Vagina (tissue), 2 donors: ENCODE measurements around the gene BSDC1. TPM values are rescaled to one million over a fixed set of nuclear protein-coding genes. Genes with fewer than 3 reads are reported as not detected.
"Not testable (repeated sequence)": the region's sequence is repeated elsewhere in the genome, so short reads cannot be mapped to it uniquely, and the experiment has no call there.

Experiments
- DNase-seq, 2 donors: peaks; one replicate each; pipeline ENCODE4 v3.0.0-alpha.2; 2017; ENCODE audit errors: extremely low spot score in 2 of 2
- H3K27ac ChIP-seq: fragments of 200-600 bp; sonication (generic); one replicate; pipeline ENCODE4 v1.5.1; 2019
- H3K27me3 ChIP-seq: fragments of 200-600 bp; sonication (generic); one replicate; pipeline ENCODE4 v1.5.1; 2019
- H3K36me3 ChIP-seq, 2 donors: fragments of 200-600 bp; sonication (generic); one replicate each; pipeline ENCODE4 v1.5.1; 2017 to 2019
- H3K4me1 ChIP-seq: fragments of 200-600 bp; sonication (generic); one replicate; pipeline ENCODE4 v1.5.1; 2019
- H3K4me3 ChIP-seq, 2 donors: fragments of 200-600 bp; sonication (generic); 1 replicate in 1 of 2; 2 replicates in 1 of 2; pipeline ENCODE4 v1.5.1; 2016 to 2019
- H3K9me3 ChIP-seq: fragments of 200-600 bp; sonication (generic); one replicate; pipeline ENCODE4 v1.5.1; 2019
- CTCF ChIP-seq, 3 experiments: fragments of 450-650 bp in 2 of 3; fragments of 200-600 bp in 1 of 3; sonication (generic) in 1 of 3; IDR thresholded peaks; one replicate each; pipeline ENCODE4 v1.5.1; 2017 to 2019; ENCODE audit warnings: antibody characterized with exemption in 3 of 3, mild to moderate bottlenecking in 2 of 3, moderate library complexity in 2 of 3
- POLR2A ChIP-seq, 2 donors: fragments of 450-650 bp; IDR thresholded peaks; one replicate each; pipeline ENCODE4 v1.6.1; 2017; ENCODE audit warnings: antibody characterized with exemption in 2 of 2, mild to moderate bottlenecking in 2 of 2, moderate library complexity in 2 of 2
- POLR2AphosphoS5 ChIP-seq, 2 donors: sonication (generic); formaldehyde crosslinking; IDR thresholded peaks; one replicate each; pipeline ENCODE4 v1.9.0; 2017; ENCODE audit warnings: antibody characterized with exemption in 2 of 2, mild to moderate bottlenecking in 2 of 2, low read depth in 1 of 2; ENCODE audit not compliant: insufficient read depth in 1 of 2
- intact Hi-C: fragments of 100-400 bp; cut with DNase I; formaldehyde crosslinking; loops from one replicate; pipeline ENCODE4 v1.15.1; 2023
- total RNA-seq: library from RNA; depleted of rRNA; stranded (reverse); fragments of >200 nt; gene quantifications from one replicate; pipeline ENCODE4 v1.2.3, GENCODE V29; 2016

Gene BSDC1
- total RNA-seq, 1 donor from 2014 or later, result 54.3 TPM

GRCh38 chr1:32400876-32401631 lies 6.8 kb upstream of the BSDC1 start:
- no peak overlapping the region for H3K4me3 ChIP-seq
- no peaks in the 10 kb centered on the region for H3K27me3 ChIP-seq
- intact Hi-C loops, result no loop called here

GRCh38 chr1:32399843-32400242 lies 5.6 kb upstream of the BSDC1 start:
- Histone ChIP-seq H3K4me1 (peaks cover 6% of the 10 kb centered on the region), H3K36me3 (no peaks in the 10 kb centered on the region), H3K4me3 (no peak overlapping the region), H3K9me3 (no peaks in the 10 kb centered on the region), H3K27me3 (no peaks in the 10 kb centered on the region), H3K27ac (no peak overlapping the region)
- no peak for DNase-seq
- intact Hi-C loops, result loop anchor here (10.0 kb wide), 1 partner anchor 175 kb away; the partner anchor contains the start of genes EIF3I and TMEM234
- TF ChIP-seq POLR2AphosphoS5 (IDR thresholded peaks at IDR 0.05; ENCODE audit: insufficient read depth in 1 of 2, low read depth in 1 of 2) (no peak), CTCF (IDR thresholded peaks at IDR 0.05) (no peak), POLR2A (IDR thresholded peaks at IDR 0.05) (no peak)

More at GRCh38 chr1:32400876-32401631, 6.8 kb upstream of the BSDC1 start:
- no peak for TF ChIP-seq POLR2A (IDR thresholded peaks at IDR 0.05)
- peak; percentile 78 to 88 (median 84) for TF ChIP-seq CTCF (IDR thresholded peaks at IDR 0.05)
- TF ChIP-seq POLR2AphosphoS5 (IDR thresholded peaks at IDR 0.05; ENCODE audit: insufficient read depth in 1 of 2, low read depth in 1 of 2), result peak; percentile 43 to 70
- Histone ChIP-seq H3K27ac (peak overlapping the region; percentile 43), H3K4me1 (no peaks in the 10 kb centered on the region), H3K9me3 (no peaks in the 10 kb centered on the region), H3K36me3 (no peaks in the 10 kb centered on the region)
- DNase-seq, result peak in 1 of 2 donors; percentile 92

- intact Hi-C loops, result loop anchor here (10.0 kb wide), 1 partner anchor 174 kb away; the partner anchor contains the start of genes EIF3I and TMEM234
- Histone ChIP-seq H3K27me3 (no peaks in the 10 kb centered on the region), H3K27ac (no peak overlapping the region), H3K4me3 (no peak overlapping the region), H3K9me3 (no peaks in the 10 kb centered on the region), H3K4me1 (peaks cover 10% of the 10 kb centered on the region), H3K36me3 (no peaks in the 10 kb centered on the region)
- no peak for DNase-seq
- no peak for TF ChIP-seq CTCF (IDR thresholded peaks at IDR 0.05)
- TF ChIP-seq POLR2AphosphoS5 (IDR thresholded peaks at IDR 0.05; ENCODE audit: insufficient read depth in 1 of 2, low read depth in 1 of 2), result no peak
- TF ChIP-seq POLR2A (IDR thresholded peaks at IDR 0.05), result no peak
Observed at GRCh38 chr1:32398401-32398800, 4.2 kb upstream of the BSDC1 start.

- not testable (repeated sequence) for DNase-seq, H3K27ac ChIP-seq, H3K36me3 ChIP-seq, H3K9me3 ChIP-seq, H3K4me3 ChIP-seq, H3K27me3 ChIP-seq
- H3K4me1 ChIP-seq, result peaks cover 28% of the 10 kb centered on the region
- intact Hi-C loops, result loop anchor here (10.0 kb wide), 1 partner anchor 172 kb away; the partner anchor contains the start of genes EIF3I and TMEM234
Observed at GRCh38 chr1:32396524-32396923, 2.3 kb upstream of the BSDC1 start.

GRCh38 chr1:32394890-32395432 lies 720 bp upstream of the BSDC1 start:
- H3K27me3 ChIP-seq, result no peaks in the 10 kb centered on the region
- DNase-seq, result no peak
- peaks cover 0 to 16% of the 10 kb centered on the region in 2 donors for H3K36me3 ChIP-seq
- H3K9me3 ChIP-seq, result no peaks in the 10 kb centered on the region
- peak overlapping the region; percentile 86 to 98 for H3K4me3 ChIP-seq
- intact Hi-C loops, result loop anchor here (10.0 kb wide), 1 partner anchor 170 kb away; the partner anchor contains the start of genes EIF3I and TMEM234
- peaks cover 44% of the 10 kb centered on the region for H3K4me1 ChIP-seq
- TF ChIP-seq CTCF (IDR thresholded peaks at IDR 0.05), result no peak
- TF ChIP-seq POLR2A (IDR thresholded peaks at IDR 0.05), result no peak
- TF ChIP-seq POLR2AphosphoS5 (IDR thresholded peaks at IDR 0.05; ENCODE audit: insufficient read depth in 1 of 2, low read depth in 1 of 2), result no peak
- peak overlapping the region; percentile 91 for H3K27ac ChIP-seq
